GM12878 (cell line): ENCODE results near the gene CWF19L1. TPM values are rescaled to one million over a fixed set of nuclear protein-coding genes. Genes with fewer than 3 reads are reported as not detected.
A peak's percentile ranks its signal among the peaks of the same experiment; 100 is the strongest.

Experiments
- ATAC-seq: fragments of 200-7000 bp; cut with Tn5 transposase; 3 replicates; pipeline ENCODE4 v1.9.1; 2020; ENCODE audit warnings: mild to moderate bottlenecking, moderate library complexity
- BruUV-seq: library from RNA; stranded (reverse); fragments of 400-500 nt; replicated peaks from 2 replicates; lab custom pipeline; 2021; lab: Mats Ljungman, UMichigan
- CTCF ChIA-PET: fragments of 300-600 bp; sonication (Branson Sonifier 250); formaldehyde crosslinking; extraction: SDS; loops from one replicate; lab custom pipeline; 2021; ENCODE audit warnings: inconsistent platforms; lab: Yijun Ruan, JAX
- POLR2A ChIA-PET: fragments of 350-600 bp; formaldehyde crosslinking; extraction: SDS; loops from one replicate; lab custom pipeline; 2021; ENCODE audit warnings: inconsistent platforms; lab: Charles Lee
- RAD21 ChIA-PET: fragments of 300-600 bp; sonication (Branson Sonifier 250); formaldehyde crosslinking; loops from one replicate; lab custom pipeline; 2023; ENCODE audit warnings: antibody characterized with exemption; ENCODE audit not compliant: unreplicated experiment; lab: Charles Lee
- SMC1A ChIA-PET: fragments of 300-600 bp; sonication (Branson Sonifier 250); formaldehyde crosslinking; loops from one replicate; lab custom pipeline; 2023; ENCODE audit not compliant: unreplicated experiment, uncharacterized antibody; lab: Charles Lee
- DNase-seq: peaks from one replicate; pipeline ENCODE4 v3.0.0-alpha.2; 2011; ENCODE audit warnings: low read depth, low spot score
- FAIRE-seq: peaks from 3 replicates; lab custom pipeline; 2011; peaks lifted over from hg19 to GRCh38; lab: Jason Lieb, UNC
- H2AFZ ChIP-seq: 2 replicates; pipeline ENCODE4 v1.6.0; 2011; ENCODE audit warnings: low read depth, low read length, control low read depth; ENCODE audit not compliant: control insufficient read depth
- H3K27ac ChIP-seq: 2 replicates; pipeline ENCODE4 v1.5.1; 2011; ENCODE audit warnings: control low read depth; ENCODE audit not compliant: control insufficient read depth, insufficient read depth
- H3K27me3 ChIP-seq, 2 experiments: replicated peaks in 1 of 2; 2 replicates each; pipeline versions ENCODE4 v1.6.0 to v1.6.1; 2011; ENCODE audit warnings: low read length in 1 of 2; ENCODE audit not compliant: control insufficient read depth in 2 of 2, insufficient read depth in 2 of 2
- H3K36me3 ChIP-seq, 2 experiments: 2 replicates each; pipeline ENCODE4 v1.5.1; 2011; ENCODE audit warnings: low read length in 1 of 2; ENCODE audit not compliant: control insufficient read depth in 2 of 2, insufficient read depth in 2 of 2
- H3K4me1 ChIP-seq: 2 replicates; pipeline ENCODE4 v1.6.1; 2011; ENCODE audit warnings: mild to moderate bottlenecking, low read length, moderate library complexity, mixed read lengths; ENCODE audit not compliant: control insufficient read depth, insufficient read depth
- H3K4me2 ChIP-seq: 2 replicates; pipeline ENCODE4 v1.6.0; 2011; ENCODE audit warnings: control low read depth; ENCODE audit not compliant: control insufficient read depth, insufficient read depth
- H3K4me3 ChIP-seq: fragments of 200-600 bp; sonication (generic); 2 replicates; pipeline ENCODE4 v1.5.1; 2016
- H3K79me2 ChIP-seq: 2 replicates; pipeline ENCODE4 v1.6.0; 2011; ENCODE audit warnings: low read length; ENCODE audit not compliant: control insufficient read depth, insufficient read depth
- H3K9ac ChIP-seq: 2 replicates; pipeline ENCODE4 v1.8.0; 2011; ENCODE audit warnings: low read length, control low read depth, mixed read lengths; ENCODE audit not compliant: control insufficient read depth, insufficient read depth
- H3K9me3 ChIP-seq: replicated peaks from 3 replicates; pipeline ENCODE4 v1.5.1; 2011; ENCODE audit warnings: mild to moderate bottlenecking, low read length; ENCODE audit not compliant: control insufficient read depth, insufficient read depth
- H4K20me1 ChIP-seq: 2 replicates; pipeline ENCODE4 v1.6.0; 2011; ENCODE audit not compliant: control insufficient read depth, insufficient read depth
- ASH2L ChIP-seq: fragments of 300-600, 200-600 bp; sonication (generic); IDR thresholded peaks from 2 replicates; pipeline ENCODE4 v1.6.1; 2017; ENCODE audit warnings: low read depth, mild to moderate bottlenecking, borderline replicate concordance
- ATF7 ChIP-seq: fragments of 450-650 bp; IDR thresholded peaks from 2 replicates; pipeline ENCODE4 v1.6.1; 2016; ENCODE audit warnings: low read depth, mild to moderate bottlenecking
- CBFB ChIP-seq: IDR thresholded peaks from 2 replicates; pipeline ENCODE4 v1.6.1; 2016; ENCODE audit warnings: antibody characterized with exemption, low read depth
- GABPA ChIP-seq: IDR thresholded peaks from 2 replicates; pipeline ENCODE4 v1.6.1; 2014; ENCODE audit warnings: antibody characterized with exemption, low read depth, mild to moderate bottlenecking, inconsistent platforms
- MEF2B ChIP-seq: fragments of 450-650 bp; IDR thresholded peaks from 2 replicates; pipeline ENCODE4 v1.6.1; 2018; ENCODE audit warnings: mild to moderate bottlenecking, moderate library complexity; ENCODE audit not compliant: partially characterized antibody, poor library complexity, severe bottlenecking
- PAX8 ChIP-seq: fragments of 450-650 bp; IDR thresholded peaks from 2 replicates; pipeline ENCODE4 v1.6.1; 2017; ENCODE audit warnings: mild to moderate bottlenecking, moderate library complexity
- SMAD5 ChIP-seq: IDR thresholded peaks from 2 replicates; pipeline ENCODE4 v1.6.1; 2016; ENCODE audit warnings: antibody characterized with exemption, low read depth
- WGBS: methylation state at CpG from one replicate; pipeline ENCODE4 v1.1.6; 2016; ENCODE audit warnings: low lambda C conversion rate; ENCODE audit not compliant: insufficient replicate concordance, insufficient coverage; ENCODE audit errors: missing lambda C conversion rate; 5-methylcytosine and 5-hydroxymethylcytosine counted together
- in situ Hi-C: fragments of 300-500 bp; cut with MboI; formaldehyde crosslinking; loops from 9 replicates; pipeline ENCODE4 v1.14.3; 2018; ENCODE audit warnings: mixed read lengths
- intact Hi-C: fragments of 100-400 bp; cut with micrococcal nuclease; formaldehyde crosslinking; loops from one replicate; pipeline ENCODE4 v1.14.2; 2022; ENCODE audit not compliant: unreplicated experiment
- polyA plus RNA-seq, 11 experiments: library from polyadenylated mRNA; depleted of rRNA in 4 of 11; unstranded in 6 of 11; stranded (reverse) in 5 of 11; fragments of >200 nt; fragmentation: Nextera tagmentation in 4 of 11; fragmentation: Illumina TruSeq in 1 of 11; extraction: Ambion mirVana in 4 of 11; extraction: Trizol in 1 of 11; gene quantifications; 1 replicate in 1 of 11; 2 replicates in 10 of 11; pipeline versions ENCODE4 v1.2.1 to v1.2.3, GENCODE V29; 2011 to 2016; ENCODE audit warnings: inconsistent platforms in 2 of 11, missing spikeins in 2 of 11, low read depth in 1 of 11
- total RNA-seq, 4 experiments: library from RNA; depleted of rRNA in 3 of 4; stranded (reverse); fragments of >200 nt in 3 of 4; fragmentation: Illumina TruSeq in 1 of 4; extraction: Trizol in 1 of 4; gene quantifications; 2 replicates each; pipeline versions ENCODE4 v1.2.1 to v1.2.3, GENCODE V29; 2013 to 2021
- TF ChIP-seq, protein P1 (sequence below): fragments of 450-650 bp; IDR thresholded peaks from 2 replicates; pipeline ENCODE4 v1.6.1; 2016; ENCODE audit warnings: mild to moderate bottlenecking
- TF ChIP-seq, protein P2 (sequence below): fragments of 450-650 bp; IDR thresholded peaks from 2 replicates; pipeline ENCODE4 v1.6.1; 2017; ENCODE audit warnings: mild to moderate bottlenecking, low read depth, inconsistent platforms; ENCODE audit not compliant: poor library complexity, severe bottlenecking
- TF ChIP-seq, protein P3 (sequence below): IDR thresholded peaks from 2 replicates; pipeline ENCODE4 v1.6.1; 2011; ENCODE audit warnings: mild to moderate bottlenecking, low read depth, low read length, moderate library complexity; ENCODE audit not compliant: insufficient replicate concordance
- TF ChIP-seq, protein P4 (sequence below): fragments of 450-650 bp; IDR thresholded peaks from 2 replicates; pipeline ENCODE4 v1.6.1; 2017; ENCODE audit warnings: mild to moderate bottlenecking, moderate library complexity

Gene CWF19L1
- total and polyA plus RNA-seq, 10 of the 15 experiments (the other 5 are each of a cell fraction or from before 2014, with no cell fraction given), result 30.2 to 51.7 (median 38.1) TPM

DNA sequence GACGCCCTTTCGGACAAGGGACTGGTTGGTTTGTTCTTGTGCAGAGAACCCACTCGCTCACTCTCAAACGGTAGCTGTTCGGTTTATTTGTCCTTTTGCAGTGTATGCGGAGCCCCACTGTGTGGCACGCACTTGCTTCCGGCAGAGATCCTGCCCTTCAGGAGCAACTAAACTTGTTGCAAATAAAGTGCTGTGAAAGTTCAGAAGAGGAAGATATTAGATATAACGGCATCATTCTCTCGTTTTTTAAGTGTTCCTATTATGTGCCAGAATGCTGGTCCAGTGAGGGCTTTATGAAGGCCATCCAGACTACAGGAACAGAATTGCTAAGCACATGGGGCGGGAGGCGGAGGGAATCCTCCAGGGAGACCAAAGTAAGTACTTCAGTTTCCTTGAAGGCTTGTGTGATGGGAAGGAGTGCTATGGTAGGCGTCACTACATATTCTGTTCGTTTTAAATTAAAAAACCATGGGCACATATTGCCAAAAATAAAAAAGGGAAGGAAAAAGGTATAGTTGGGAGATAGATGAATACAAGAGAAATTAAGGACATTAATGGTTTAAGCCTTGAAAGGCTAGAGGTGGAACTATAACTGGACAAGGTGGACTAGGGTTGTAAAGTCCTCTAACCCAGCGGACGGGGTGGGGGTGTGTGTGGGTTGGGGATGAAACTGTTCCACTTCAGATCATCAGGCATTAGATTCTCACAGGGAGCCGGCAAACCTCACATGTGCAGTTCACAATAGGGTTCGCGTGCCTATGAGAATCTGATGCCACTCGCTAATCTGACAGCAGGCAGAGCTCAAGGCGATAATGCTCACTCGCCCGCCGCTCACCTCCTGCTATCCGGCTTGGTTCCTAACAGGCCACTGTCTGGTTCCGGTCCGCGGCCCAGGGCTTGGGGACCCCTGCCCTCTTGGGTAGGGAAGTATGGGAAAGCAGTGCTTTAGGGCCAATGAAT lies 80.9 kb downstream of the CWF19L1 start:
- intact Hi-C loops, result loop anchor here (10.0 kb wide), 2 partner anchors 212 to 342 kb away; no protein-coding TSS in a partner anchor
- CTCF ChIA-PET, result no interaction called here
- peak overlapping the region; percentile 83 for H2AFZ ChIP-seq
- TF ChIP-seq PAX8 (peak; percentile 30; the same call in 1 of the 2 replicates), ATF7 (no peak), GABPA (0 out of 2 replicates have a peak, but pooled peaks have one; percentile 30), CBFB (0 out of 2 replicates have a peak, but pooled peaks have one; percentile 12), MEF2B (no peak), ASH2L (no peak), SMAD5 (0 out of 2 replicates have a peak, but pooled peaks have one; percentile 11)
- TF ChIP-seq, protein P1, sequence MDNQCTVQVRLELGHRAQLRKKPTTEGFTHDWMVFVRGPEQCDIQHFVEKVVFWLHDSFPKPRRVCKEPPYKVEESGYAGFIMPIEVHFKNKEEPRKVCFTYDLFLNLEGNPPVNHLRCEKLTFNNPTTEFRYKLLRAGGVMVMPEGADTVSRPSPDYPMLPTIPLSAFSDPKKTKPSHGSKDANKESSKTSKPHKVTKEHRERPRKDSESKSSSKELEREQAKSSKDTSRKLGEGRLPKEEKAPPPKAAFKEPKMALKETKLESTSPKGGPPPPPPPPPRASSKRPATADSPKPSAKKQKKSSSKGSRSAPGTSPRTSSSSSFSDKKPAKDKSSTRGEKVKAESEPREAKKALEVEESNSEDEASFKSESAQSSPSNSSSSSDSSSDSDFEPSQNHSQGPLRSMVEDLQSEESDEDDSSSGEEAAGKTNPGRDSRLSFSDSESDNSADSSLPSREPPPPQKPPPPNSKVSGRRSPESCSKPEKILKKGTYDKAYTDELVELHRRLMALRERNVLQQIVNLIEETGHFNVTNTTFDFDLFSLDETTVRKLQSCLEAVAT, result peak; percentile 86
- TF ChIP-seq, protein P2, sequence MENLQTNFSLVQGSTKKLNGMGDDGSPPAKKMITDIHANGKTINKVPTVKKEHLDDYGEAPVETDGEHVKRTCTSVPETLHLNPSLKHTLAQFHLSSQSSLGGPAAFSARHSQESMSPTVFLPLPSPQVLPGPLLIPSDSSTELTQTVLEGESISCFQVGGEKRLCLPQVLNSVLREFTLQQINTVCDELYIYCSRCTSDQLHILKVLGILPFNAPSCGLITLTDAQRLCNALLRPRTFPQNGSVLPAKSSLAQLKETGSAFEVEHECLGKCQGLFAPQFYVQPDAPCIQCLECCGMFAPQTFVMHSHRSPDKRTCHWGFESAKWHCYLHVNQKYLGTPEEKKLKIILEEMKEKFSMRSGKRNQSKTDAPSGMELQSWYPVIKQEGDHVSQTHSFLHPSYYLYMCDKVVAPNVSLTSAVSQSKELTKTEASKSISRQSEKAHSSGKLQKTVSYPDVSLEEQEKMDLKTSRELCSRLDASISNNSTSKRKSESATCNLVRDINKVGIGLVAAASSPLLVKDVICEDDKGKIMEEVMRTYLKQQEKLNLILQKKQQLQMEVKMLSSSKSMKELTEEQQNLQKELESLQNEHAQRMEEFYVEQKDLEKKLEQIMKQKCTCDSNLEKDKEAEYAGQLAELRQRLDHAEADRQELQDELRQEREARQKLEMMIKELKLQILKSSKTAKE, result peak; percentile 35
- TF ChIP-seq, protein P3, sequence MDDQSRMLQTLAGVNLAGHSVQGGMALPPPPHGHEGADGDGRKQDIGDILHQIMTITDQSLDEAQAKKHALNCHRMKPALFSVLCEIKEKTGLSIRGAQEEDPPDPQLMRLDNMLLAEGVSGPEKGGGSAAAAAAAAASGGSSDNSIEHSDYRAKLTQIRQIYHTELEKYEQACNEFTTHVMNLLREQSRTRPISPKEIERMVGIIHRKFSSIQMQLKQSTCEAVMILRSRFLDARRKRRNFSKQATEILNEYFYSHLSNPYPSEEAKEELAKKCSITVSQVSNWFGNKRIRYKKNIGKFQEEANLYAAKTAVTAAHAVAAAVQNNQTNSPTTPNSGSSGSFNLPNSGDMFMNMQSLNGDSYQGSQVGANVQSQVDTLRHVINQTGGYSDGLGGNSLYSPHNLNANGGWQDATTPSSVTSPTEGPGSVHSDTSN, result no peak
- TF ChIP-seq, protein P4, sequence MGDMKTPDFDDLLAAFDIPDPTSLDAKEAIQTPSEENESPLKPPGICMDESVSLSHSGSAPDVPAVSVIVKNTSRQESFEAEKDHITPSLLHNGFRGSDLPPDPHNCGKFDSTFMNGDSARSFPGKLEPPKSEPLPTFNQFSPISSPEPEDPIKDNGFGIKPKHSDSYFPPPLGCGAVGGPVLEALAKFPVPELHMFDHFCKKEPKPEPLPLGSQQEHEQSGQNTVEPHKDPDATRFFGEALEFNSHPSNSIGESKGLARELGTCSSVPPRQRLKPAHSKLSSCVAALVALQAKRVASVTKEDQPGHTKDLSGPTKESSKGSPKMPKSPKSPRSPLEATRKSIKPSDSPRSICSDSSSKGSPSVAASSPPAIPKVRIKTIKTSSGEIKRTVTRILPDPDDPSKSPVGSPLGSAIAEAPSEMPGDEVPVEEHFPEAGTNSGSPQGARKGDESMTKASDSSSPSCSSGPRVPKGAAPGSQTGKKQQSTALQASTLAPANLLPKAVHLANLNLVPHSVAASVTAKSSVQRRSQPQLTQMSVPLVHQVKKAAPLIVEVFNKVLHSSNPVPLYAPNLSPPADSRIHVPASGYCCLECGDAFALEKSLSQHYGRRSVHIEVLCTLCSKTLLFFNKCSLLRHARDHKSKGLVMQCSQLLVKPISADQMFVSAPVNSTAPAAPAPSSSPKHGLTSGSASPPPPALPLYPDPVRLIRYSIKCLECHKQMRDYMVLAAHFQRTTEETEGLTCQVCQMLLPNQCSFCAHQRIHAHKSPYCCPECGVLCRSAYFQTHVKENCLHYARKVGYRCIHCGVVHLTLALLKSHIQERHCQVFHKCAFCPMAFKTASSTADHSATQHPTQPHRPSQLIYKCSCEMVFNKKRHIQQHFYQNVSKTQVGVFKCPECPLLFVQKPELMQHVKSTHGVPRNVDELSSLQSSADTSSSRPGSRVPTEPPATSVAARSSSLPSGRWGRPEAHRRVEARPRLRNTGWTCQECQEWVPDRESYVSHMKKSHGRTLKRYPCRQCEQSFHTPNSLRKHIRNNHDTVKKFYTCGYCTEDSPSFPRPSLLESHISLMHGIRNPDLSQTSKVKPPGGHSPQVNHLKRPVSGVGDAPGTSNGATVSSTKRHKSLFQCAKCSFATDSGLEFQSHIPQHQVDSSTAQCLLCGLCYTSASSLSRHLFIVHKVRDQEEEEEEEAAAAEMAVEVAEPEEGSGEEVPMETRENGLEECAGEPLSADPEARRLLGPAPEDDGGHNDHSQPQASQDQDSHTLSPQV, result no peak

More for the DNA sequence above, 80.9 kb downstream of the CWF19L1 start:
- ChIA-PET RAD21 (no interaction called here), SMC1A (no interaction called here), POLR2A (no interaction called here)
- Histone ChIP-seq H3K9ac (peak overlapping the region; percentile 80), H3K27ac (peak overlapping the region; percentile 83), H3K4me3 (peak overlapping the region; percentile 91), H3K79me2 (peaks cover 47% of the 10 kb centered on the region), H3K4me2 (peak overlapping the region; percentile 90), H3K9me3 (no peaks in the 10 kb centered on the region), H3K27me3 (no peaks in the 10 kb centered on the region), H4K20me1 (no peaks in the 10 kb centered on the region), H3K36me3 (peaks cover 4 to 7% of the 10 kb centered on the region in 2 experiments; a peak in 3 of 4 replicates), H3K4me1 (no peaks in the 10 kb centered on the region)
- WGBS, result 6% methylated on average over 28 of the region's 28 CpGs
- BruUV-seq, result TSS peak; percentile 94
- no peak for FAIRE-seq
- peak; percentile 70 for ATAC-seq
- in situ Hi-C loops, result no loop called here
- peak; percentile 44 for DNase-seq
